AG04450 (cell line): Measurements from ENCODE around the gene TACO1. TPM values are rescaled to one million over a fixed set of nuclear protein-coding genes. Genes with fewer than 3 reads are reported as not detected.
A peak's percentile ranks its signal among the peaks of the same experiment; 100 is the strongest.

Source experiments
- CTCF ChIA-PET: fragments of 300-600, 350-600 bp; formaldehyde crosslinking; extraction: SDS; loops from one replicate; lab custom pipeline; 2022; ENCODE audit warnings: antibody characterized with exemption, inconsistent platforms; lab: Charles Lee
- POLR2A ChIA-PET: fragments of 350-600 bp; formaldehyde crosslinking; extraction: SDS; loops from one replicate; lab custom pipeline; 2021; ENCODE audit warnings: antibody characterized with exemption, inconsistent platforms; lab: Yijun Ruan, JAX
- DNase-seq: peaks from one replicate; pipeline ENCODE4 v3.0.0-alpha.2; 2011; ENCODE audit warnings: low read depth, low spot score
- H3K27ac ChIP-seq: one replicate; pipeline ENCODE4 v1.5.1; 2012; ENCODE audit warnings: low read depth, low read length, control low read depth
- H3K27me3 ChIP-seq: one replicate; pipeline ENCODE4 v1.6.0; 2012; ENCODE audit warnings: low read length; ENCODE audit not compliant: control insufficient read depth, insufficient read depth
- H3K4me3 ChIP-seq: 2 replicates; pipeline ENCODE4 v1.5.1; 2011; ENCODE audit warnings: mild to moderate bottlenecking, low read depth, low read length, control low read depth
- H3K9me3 ChIP-seq: 2 replicates; pipeline ENCODE4 v1.5.1; 2012; ENCODE audit warnings: low read length; ENCODE audit not compliant: control insufficient read depth, insufficient read depth
- polyA plus RNA-seq: library from polyadenylated mRNA; depleted of rRNA; stranded (reverse); fragments of >200 nt; gene quantifications from 2 replicates; pipeline ENCODE4 v1.2.3, GENCODE V29; 2011
- TF ChIP-seq, protein P1 (sequence below): IDR thresholded peaks from 2 replicates; pipeline ENCODE4 v1.5.1; 2011; ENCODE audit warnings: low read depth, low read length, control low read depth, inconsistent platforms

The TACO1 gene
- polyA plus RNA-seq, 1 experiment: 23.2 TPM

DNA sequence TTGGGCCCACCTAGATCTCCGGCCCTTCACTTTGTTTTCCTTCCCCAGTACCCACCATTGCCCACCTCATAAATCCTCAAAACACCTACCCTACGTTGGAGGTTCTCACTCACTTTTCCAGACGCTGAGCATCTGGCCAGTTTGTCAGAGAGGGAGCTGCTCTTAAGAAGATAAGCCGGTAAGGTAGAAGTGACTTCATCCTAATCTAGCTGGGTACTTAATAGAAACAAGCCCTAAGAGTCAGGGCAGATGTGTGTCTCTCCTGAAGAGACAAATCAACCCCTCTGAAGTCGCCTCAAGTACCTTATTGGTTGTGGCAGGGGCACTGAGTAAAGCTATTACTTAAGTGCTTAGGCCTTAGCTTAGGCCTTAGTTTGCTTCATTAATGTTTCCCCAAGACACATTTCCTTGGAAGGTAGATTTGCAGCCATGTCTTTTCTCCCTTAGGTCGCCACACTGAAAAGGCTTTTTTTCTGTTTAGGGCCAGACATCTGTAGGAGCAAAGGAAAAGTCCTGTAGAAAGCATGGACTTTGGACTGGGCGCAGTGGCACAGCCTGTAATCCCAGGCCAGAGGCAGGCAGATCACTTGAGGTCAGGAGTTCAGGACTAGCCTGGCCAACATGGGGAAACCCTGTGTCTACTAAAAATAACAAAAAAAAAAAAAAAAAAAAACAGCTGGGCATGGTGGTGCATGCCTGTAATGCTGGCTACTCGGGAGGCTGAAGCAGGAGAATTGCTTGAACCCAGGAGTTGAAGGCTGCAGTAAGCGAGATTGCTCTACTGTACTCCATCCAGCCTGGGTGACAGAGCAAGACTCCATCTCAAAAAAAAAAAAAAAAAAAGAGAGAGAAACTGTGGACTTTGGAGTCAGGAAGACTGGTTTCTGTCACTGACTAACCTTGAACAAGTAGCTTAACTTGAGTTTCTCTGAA is 1.0 kb downstream of the TACO1 start:
- no peaks in the 10 kb centered on the region; the same call in 1 of the 2 replicates for H3K9me3 ChIP-seq
- TF ChIP-seq, protein P1, sequence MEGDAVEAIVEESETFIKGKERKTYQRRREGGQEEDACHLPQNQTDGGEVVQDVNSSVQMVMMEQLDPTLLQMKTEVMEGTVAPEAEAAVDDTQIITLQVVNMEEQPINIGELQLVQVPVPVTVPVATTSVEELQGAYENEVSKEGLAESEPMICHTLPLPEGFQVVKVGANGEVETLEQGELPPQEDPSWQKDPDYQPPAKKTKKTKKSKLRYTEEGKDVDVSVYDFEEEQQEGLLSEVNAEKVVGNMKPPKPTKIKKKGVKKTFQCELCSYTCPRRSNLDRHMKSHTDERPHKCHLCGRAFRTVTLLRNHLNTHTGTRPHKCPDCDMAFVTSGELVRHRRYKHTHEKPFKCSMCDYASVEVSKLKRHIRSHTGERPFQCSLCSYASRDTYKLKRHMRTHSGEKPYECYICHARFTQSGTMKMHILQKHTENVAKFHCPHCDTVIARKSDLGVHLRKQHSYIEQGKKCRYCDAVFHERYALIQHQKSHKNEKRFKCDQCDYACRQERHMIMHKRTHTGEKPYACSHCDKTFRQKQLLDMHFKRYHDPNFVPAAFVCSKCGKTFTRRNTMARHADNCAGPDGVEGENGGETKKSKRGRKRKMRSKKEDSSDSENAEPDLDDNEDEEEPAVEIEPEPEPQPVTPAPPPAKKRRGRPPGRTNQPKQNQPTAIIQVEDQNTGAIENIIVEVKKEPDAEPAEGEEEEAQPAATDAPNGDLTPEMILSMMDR: no peak
- H3K4me3 ChIP-seq: peak overlapping the region; percentile 88
- H3K27me3 ChIP-seq: no peaks in the 10 kb centered on the region
- no peak for DNase-seq
- peak overlapping the region; percentile 61 for H3K27ac ChIP-seq
- POLR2A ChIA-PET: interaction anchor here (1.7 kb wide), 1 partner anchor 20 kb away, joined by 4 read pairs; the partner anchor contains the start of gene MAP3K3
- CTCF ChIA-PET: interaction anchor here (0.6 to 3.3 kb wide), 6 partner anchors 10 to 194 kb away, joined by 3 to 44 read pairs (median 7); partner anchors contain the start of gene MAP3K3

DNA sequence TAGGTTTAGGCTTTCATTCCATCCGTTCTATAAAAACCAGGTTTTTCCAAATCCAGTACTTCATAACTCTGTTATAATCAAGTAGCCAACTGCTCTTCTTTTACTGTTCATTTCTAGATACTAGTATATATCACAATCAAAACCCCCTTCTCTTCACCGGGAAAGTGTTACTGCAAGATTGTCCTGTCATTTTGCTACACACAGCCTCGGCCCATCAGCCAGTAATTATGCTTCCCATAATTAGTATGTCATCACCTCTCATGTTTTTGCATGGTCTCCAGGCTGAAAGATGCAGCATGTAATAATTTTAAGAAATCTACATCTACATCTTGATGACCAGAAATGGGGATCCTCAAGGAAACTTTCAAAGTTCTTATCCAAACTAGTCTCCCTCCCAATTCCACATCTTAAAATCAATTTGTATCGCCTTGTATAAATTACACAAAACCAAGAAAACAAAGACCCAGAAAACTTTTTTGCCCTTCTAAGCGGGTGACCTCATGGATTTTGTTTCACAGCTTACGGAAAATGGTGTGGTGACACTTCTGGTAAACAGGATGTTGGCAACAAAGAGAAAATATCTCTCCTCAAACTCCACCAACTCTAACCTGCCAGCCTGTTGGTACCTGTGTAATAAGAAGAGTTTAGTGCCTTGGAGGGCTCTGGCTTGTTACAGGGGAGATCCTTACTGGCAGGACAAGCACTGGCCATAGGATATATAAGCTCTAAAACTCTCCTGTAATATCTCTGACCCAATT is 9.3 kb downstream of the TACO1 start:
- H3K4me3 ChIP-seq: no peak overlapping the region
- ChIA-PET CTCF (interaction anchor here (10.8 kb wide), 1 partner anchor 182 kb away, joined by 296 read pairs; no protein-coding TSS in a partner anchor), POLR2A (no interaction called here)
- DNase-seq: no peak
- no peaks in the 10 kb centered on the region for H3K9me3 ChIP-seq
- no peaks in the 10 kb centered on the region for H3K27me3 ChIP-seq
- H3K27ac ChIP-seq: no peak overlapping the region
- TF ChIP-seq, protein P1: no peak

DNA sequence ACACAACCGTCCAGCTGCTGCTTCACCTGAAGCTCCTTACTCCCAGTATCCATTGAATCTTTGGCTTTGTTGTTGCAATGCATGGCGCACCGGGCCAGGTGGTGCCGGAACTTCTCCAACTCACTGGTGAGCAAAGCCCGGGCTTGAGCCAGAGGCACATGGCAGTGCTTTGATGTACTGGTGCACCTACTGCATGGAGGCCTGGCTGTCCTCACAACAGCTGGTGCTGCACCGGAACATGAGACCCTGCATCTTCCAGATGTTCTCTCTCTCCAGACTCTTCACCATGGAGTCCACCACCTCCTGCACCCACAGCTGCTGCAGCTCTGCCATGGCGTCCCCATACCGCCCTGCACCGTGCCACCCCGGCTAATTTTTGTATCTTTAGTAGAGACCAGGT is 10.2 kb downstream of the TACO1 start:
- ChIA-PET CTCF (interaction anchor here (1.1 to 10.8 kb wide), 7 partner anchors 10 to 527 kb away, joined by 3 to 296 read pairs (median 8); partner anchors contain the start of gene TACO1), POLR2A (interaction anchor here (0.9 kb wide), 1 partner anchor 11 kb away, joined by 4 read pairs; the partner anchor contains the start of gene MAP3K3)
- H3K27ac ChIP-seq: no peak overlapping the region
- DNase-seq: no peak
- TF ChIP-seq, protein P1: no peak
- no peaks in the 10 kb centered on the region for H3K9me3 ChIP-seq
- H3K27me3 ChIP-seq: no peaks in the 10 kb centered on the region
- H3K4me3 ChIP-seq: no peak overlapping the region

DNA sequence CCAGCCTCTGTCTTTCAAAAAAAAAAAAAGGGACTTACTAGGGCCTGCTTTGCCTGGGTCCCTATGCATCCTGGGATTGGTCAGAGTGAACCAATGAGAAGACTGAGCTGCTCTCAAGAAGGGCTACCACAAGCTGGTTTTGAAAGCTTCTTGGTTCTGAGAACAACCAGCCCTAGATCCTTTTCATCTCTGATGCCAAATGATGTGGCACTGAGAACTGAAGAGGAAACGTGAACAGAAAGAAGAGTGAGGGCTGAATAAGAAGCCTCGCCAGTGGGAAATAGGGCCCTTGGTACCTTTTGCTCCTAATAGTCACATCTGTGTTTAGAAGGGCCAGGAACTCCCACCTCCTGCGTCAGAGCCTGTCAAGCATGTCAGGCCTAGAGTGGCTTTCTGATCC is 10.7 kb downstream of the TACO1 start:
- no peak overlapping the region for H3K27ac ChIP-seq
- H3K27me3 ChIP-seq: no peaks in the 10 kb centered on the region
- no peak for DNase-seq
- POLR2A ChIA-PET: interaction anchor here (0.9 to 1.2 kb wide), 2 partner anchors 11 to 186 kb away, joined by 3 to 4 read pairs; partner anchors contain the start of gene MAP3K3
- no peaks in the 10 kb centered on the region for H3K9me3 ChIP-seq
- no peak overlapping the region for H3K4me3 ChIP-seq
- CTCF ChIA-PET: interaction anchor here (0.6 to 10.8 kb wide), 49 partner anchors 7 to 527 kb away, joined by 3 to 296 read pairs (median 5); partner anchors contain the start of genes DCAF7, MAP3K3 and TACO1
- TF ChIP-seq, protein P1: no peak
